Measurements from ENCODE around the gene CYP26B1. TPM values are rescaled to one million over a fixed set of nuclear protein-coding genes. Genes with fewer than 3 reads are reported as not detected.

The CYP26B1 gene
- polyA plus RNA-seq, 4 donors, result 14.0 to 17.5 (median 15.7) TPM

GRCh38 chr2:72155737-72156136 is 8.1 kb upstream of the CYP26B1 start:
- DNase-seq (ENCODE audit: low read depth in 4 of 4, low spot score in 3 of 4), result no peak

GRCh38 chr2:72155151-72155550 is 7.5 kb upstream of the CYP26B1 start:
- no peak for DNase-seq (ENCODE audit: low read depth in 4 of 4, low spot score in 3 of 4)

- no peak for DNase-seq (ENCODE audit: low read depth in 4 of 4, low spot score in 3 of 4)
Observed at GRCh38 chr2:72154386-72154975, 6.8 kb upstream of the CYP26B1 start.

- DNase-seq (ENCODE audit: low read depth in 4 of 4, low spot score in 3 of 4), result no peak
Observed at GRCh38 chr2:72153924-72154323, 6.3 kb upstream of the CYP26B1 start.

GRCh38 chr2:72153026-72153791 is 5.5 kb upstream of the CYP26B1 start:
- no peak for DNase-seq (ENCODE audit: low read depth in 4 of 4, low spot score in 3 of 4)

GRCh38 chr2:72150861-72151356 is 3.2 kb upstream of the CYP26B1 start:
- no peak for DNase-seq (ENCODE audit: low read depth in 4 of 4, low spot score in 3 of 4)

- peak in 2 of 4 donors; percentile 68 to 73 for DNase-seq (ENCODE audit: low read depth in 4 of 4, low spot score in 3 of 4)
Observed at GRCh38 chr2:72150157-72150860, 2.6 kb upstream of the CYP26B1 start.

GRCh38 chr2:72149556-72150156 is 2.0 kb upstream of the CYP26B1 start:
- DNase-seq (ENCODE audit: low read depth in 4 of 4, low spot score in 3 of 4), result no peak

- DNase-seq (ENCODE audit: low read depth in 4 of 4, low spot score in 3 of 4), result no peak
Observed at GRCh38 chr2:72148837-72149555, 1.3 kb upstream of the CYP26B1 start.

- no peak for DNase-seq (ENCODE audit: low read depth in 4 of 4, low spot score in 3 of 4)
Observed at GRCh38 chr2:72148003-72148836, 558 bp upstream of the CYP26B1 start.

- no peak for DNase-seq (ENCODE audit: low read depth in 4 of 4, low spot score in 3 of 4)
Observed at GRCh38 chr2:72146347-72147302, 1.0 kb downstream of the CYP26B1 start.

GRCh38 chr2:72145658-72146329 is 1.9 kb downstream of the CYP26B1 start:
- DNase-seq (ENCODE audit: low read depth in 4 of 4, low spot score in 3 of 4), result no peak

- no peak for DNase-seq (ENCODE audit: low read depth in 4 of 4, low spot score in 3 of 4)
Observed at GRCh38 chr2:72145289-72145657, 2.4 kb downstream of the CYP26B1 start.

- DNase-seq (ENCODE audit: low read depth in 4 of 4, low spot score in 3 of 4), result no peak
Observed at GRCh38 chr2:72144632-72145288, 2.9 kb downstream of the CYP26B1 start.

GRCh38 chr2:72144274-72144631 is 3.4 kb downstream of the CYP26B1 start:
- DNase-seq (ENCODE audit: low read depth in 4 of 4, low spot score in 3 of 4), result no peak

- DNase-seq (ENCODE audit: low read depth in 4 of 4, low spot score in 3 of 4), result no peak
Observed at GRCh38 chr2:72143441-72144273, 4.0 kb downstream of the CYP26B1 start.
